WTC11 (cell line): ENCODE data around the gene KAZN. TPM values are rescaled to one million over a fixed set of nuclear protein-coding genes. Genes with fewer than 3 reads are reported as not detected.
A peak's percentile ranks its signal among the peaks of the same experiment; 100 is the strongest.

Experiments used
- ATAC-seq: fragments of 200-7000 bp; cut with Tn5 transposase; 2 replicates; pipeline ENCODE4 v1.10.0; 2021; ENCODE audit warnings: mild to moderate bottlenecking, moderate library complexity
- CTCF ChIA-PET: fragments of 300-600 bp; sonication (Branson Sonifier 250); formaldehyde crosslinking; loops from one replicate; lab custom pipeline; 2021; ENCODE audit warnings: antibody characterized with exemption; lab: Charles Lee
- POLR2A ChIA-PET: fragments of 350-600 bp; sonication (Branson Sonifier 250); formaldehyde crosslinking; loops from one replicate; lab custom pipeline; 2021; ENCODE audit warnings: antibody characterized with exemption; lab: Charles Lee
- DNase-seq: peaks from one replicate; pipeline ENCODE4 v3.0.0; 2021; ENCODE audit warnings: low spot score
- H3K27ac Mint-ChIP-seq: 2 replicates; pipeline ENCODE4 v1.8.0; 2021; ENCODE audit warnings: mixed read lengths
- H3K27me3 Mint-ChIP-seq: 2 replicates; pipeline ENCODE4 v1.8.0; 2021; ENCODE audit warnings: low read depth, mild to moderate bottlenecking, moderate library complexity, mixed read lengths
- H3K36me3 Mint-ChIP-seq: 2 replicates; pipeline ENCODE4 v1.8.0; 2021; ENCODE audit warnings: mixed read lengths
- H3K4me1 Mint-ChIP-seq: 2 replicates; pipeline ENCODE4 v1.8.0; 2022; ENCODE audit warnings: mixed read lengths
- H3K4me3 Mint-ChIP-seq: 2 replicates; pipeline ENCODE4 v1.8.0; 2021; ENCODE audit warnings: mild to moderate bottlenecking, moderate library complexity, mixed read lengths
- H3K9me3 Mint-ChIP-seq: 2 replicates; pipeline ENCODE4 v1.8.0; 2021; ENCODE audit warnings: mixed read lengths
- E2F1 ChIP-seq: sonication (generic); formaldehyde crosslinking; IDR thresholded peaks from 2 replicates; pipeline ENCODE4 v1.8.0; 2022; ENCODE audit warnings: mild to moderate bottlenecking, missing genetic modification reagents
- ELF4 ChIP-seq: sonication (generic); formaldehyde crosslinking; IDR thresholded peaks from 2 replicates; pipeline ENCODE4 v1.8.1; 2022; ENCODE audit warnings: low read depth, mild to moderate bottlenecking, moderate library complexity, missing genetic modification reagents
- EMX1 ChIP-seq: fragments of 250-450 bp; sonication (Bioruptor Pico); IDR thresholded peaks from 2 replicates; pipeline ENCODE4 v1.8.0; 2021; ENCODE audit warnings: mild to moderate bottlenecking
- FOXP1 ChIP-seq: sonication (generic); formaldehyde crosslinking; IDR thresholded peaks from 2 replicates; pipeline ENCODE4 v1.8.0; 2022; ENCODE audit warnings: missing genetic modification reagents, mild to moderate bottlenecking, moderate library complexity, borderline replicate concordance
- HMGA2 ChIP-seq: fragments of 250-450 bp; sonication (Bioruptor Pico); IDR thresholded peaks from 2 replicates; pipeline ENCODE4 v1.4.0; 2021; ENCODE audit warnings: mild to moderate bottlenecking, moderate library complexity
- IRF1 ChIP-seq: sonication (generic); formaldehyde crosslinking; IDR thresholded peaks from 2 replicates; pipeline ENCODE4 v1.8.0; 2023; ENCODE audit warnings: missing genetic modification reagents
- IRF2 ChIP-seq: sonication (generic); formaldehyde crosslinking; IDR thresholded peaks from 2 replicates; pipeline ENCODE4 v1.8.0; 2022; ENCODE audit warnings: low read depth, missing genetic modification reagents, borderline replicate concordance
- KAT7 ChIP-seq: sonication (generic); formaldehyde crosslinking; IDR thresholded peaks from 2 replicates; pipeline ENCODE4 v1.8.1; 2023; ENCODE audit warnings: missing genetic modification reagents, mild to moderate bottlenecking, borderline replicate concordance
- MLX ChIP-seq: sonication (generic); formaldehyde crosslinking; IDR thresholded peaks from 2 replicates; pipeline ENCODE4 v1.8.1; 2023; ENCODE audit warnings: mild to moderate bottlenecking, missing genetic modification reagents, moderate library complexity
- MYBL2 ChIP-seq: sonication (generic); formaldehyde crosslinking; IDR thresholded peaks from 2 replicates; pipeline ENCODE4 v1.8.1; 2023; ENCODE audit warnings: mild to moderate bottlenecking, moderate library complexity, missing genetic modification reagents
- SMAD3 ChIP-seq: sonication (generic); formaldehyde crosslinking; IDR thresholded peaks from 2 replicates; pipeline ENCODE4 v1.8.0; 2022; ENCODE audit warnings: missing genetic modification reagents, mild to moderate bottlenecking, borderline replicate concordance
- SMAD4 ChIP-seq: sonication (generic); formaldehyde crosslinking; IDR thresholded peaks from 2 replicates; pipeline ENCODE4 v1.8.0; 2022; ENCODE audit warnings: mild to moderate bottlenecking, missing genetic modification reagents
- USF2 ChIP-seq: sonication (generic); formaldehyde crosslinking; IDR thresholded peaks from 2 replicates; pipeline ENCODE4 v1.8.1; 2023; ENCODE audit warnings: mild to moderate bottlenecking, missing genetic modification reagents, moderate library complexity
- ZBTB21 ChIP-seq: sonication (generic); formaldehyde crosslinking; IDR thresholded peaks from 2 replicates; pipeline ENCODE4 v1.8.1; 2023; ENCODE audit warnings: mild to moderate bottlenecking, missing genetic modification reagents, borderline replicate concordance
- ZNF232 ChIP-seq: sonication (generic); formaldehyde crosslinking; IDR thresholded peaks from 2 replicates; pipeline ENCODE4 v1.8.0; 2022; ENCODE audit warnings: mild to moderate bottlenecking, missing genetic modification reagents
- ZNF396 ChIP-seq: fragments of 250-450 bp; sonication (Bioruptor Pico); IDR thresholded peaks from 2 replicates; pipeline ENCODE4 v1.8.0; 2021; ENCODE audit warnings: mild to moderate bottlenecking, moderate library complexity, borderline replicate concordance
- total RNA-seq: library from RNA; stranded (reverse); gene quantifications from 3 replicates; pipeline ENCODE4 v1.2.3, GENCODE V29; 2021
- TF ChIP-seq, protein P1 (sequence below): sonication (generic); formaldehyde crosslinking; IDR thresholded peaks from 2 replicates; pipeline ENCODE4 v1.8.0; 2023; ENCODE audit warnings: missing genetic modification reagents, mild to moderate bottlenecking, borderline replicate concordance

The KAZN gene
- total RNA-seq, 1 experiment from 2014 or later: 19.9 TPM

GRCh38 chr1:14561014-14561693 is 37.3 kb upstream of the KAZN start:
- H3K27me3 Mint-ChIP-seq: peaks cover 28% of the 10 kb centered on the region
- ChIA-PET CTCF (interaction anchor here (0.8 kb wide), 1 partner anchor 744 kb away, joined by 3 read pairs; no protein-coding TSS in a partner anchor), POLR2A (interaction anchor here (0.8 kb wide), 1 partner anchor 42 kb away, joined by 3 read pairs; no protein-coding TSS in a partner anchor)
- no peak for ATAC-seq
- no peak overlapping the region for H3K4me3 Mint-ChIP-seq
- H3K27ac Mint-ChIP-seq: no peak overlapping the region
- peaks cover 11% of the 10 kb centered on the region; the same call in 1 of the 2 replicates for H3K9me3 Mint-ChIP-seq
- no peaks in the 10 kb centered on the region for H3K36me3 Mint-ChIP-seq
- TF ChIP-seq USF2: peak; percentile 59
- no peak for TF ChIP-seq FOXP1 (CRISPR knock-in tag)
- no peak for TF ChIP-seq HMGA2
- no peak for TF ChIP-seq MYBL2 (CRISPR knock-in tag)
- H3K4me1 Mint-ChIP-seq: no peaks in the 10 kb centered on the region
- DNase-seq: no peak

DNA sequence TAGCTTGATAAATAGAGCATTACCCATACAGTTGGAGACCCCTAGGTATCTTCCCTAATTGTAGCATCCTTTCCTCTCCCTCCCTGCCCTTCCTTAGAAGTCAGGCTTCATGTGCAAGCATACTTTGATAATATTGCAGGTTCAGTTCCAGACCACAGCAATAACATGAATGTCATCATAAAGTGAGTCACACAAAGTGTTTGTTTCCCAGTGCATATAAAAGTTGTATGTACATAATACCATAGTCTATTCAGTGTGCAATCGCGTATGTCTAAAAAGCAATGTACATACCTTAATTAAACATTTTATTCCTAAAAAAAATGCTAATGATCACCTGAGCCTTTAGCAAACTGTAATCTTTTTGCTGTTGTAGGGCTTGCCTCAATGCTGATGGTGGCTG is 33.4 kb upstream of the KAZN start:
- CTCF ChIA-PET: interaction anchor here (1.2 kb wide), 1 partner anchor 11 kb away, joined by 3 read pairs; no protein-coding TSS in a partner anchor

GRCh38 chr1:14567056-14567455 is 31.4 kb upstream of the KAZN start:
- TF ChIP-seq ELF4 (CRISPR knock-in tag) (no peak), EMX1 (CRISPR knock-in tag) (no peak), ZBTB21 (no peak), E2F1 (CRISPR knock-in tag) (no peak), IRF1 (no peak), ZNF232 (CRISPR knock-in tag) (no peak), MLX (CRISPR knock-in tag) (no peak), KAT7 (no peak), IRF2 (CRISPR knock-in tag) (no peak), SMAD3 (CRISPR knock-in tag) (no peak), ZNF396 (CRISPR knock-in tag) (no peak)
- TF ChIP-seq, protein P1, sequence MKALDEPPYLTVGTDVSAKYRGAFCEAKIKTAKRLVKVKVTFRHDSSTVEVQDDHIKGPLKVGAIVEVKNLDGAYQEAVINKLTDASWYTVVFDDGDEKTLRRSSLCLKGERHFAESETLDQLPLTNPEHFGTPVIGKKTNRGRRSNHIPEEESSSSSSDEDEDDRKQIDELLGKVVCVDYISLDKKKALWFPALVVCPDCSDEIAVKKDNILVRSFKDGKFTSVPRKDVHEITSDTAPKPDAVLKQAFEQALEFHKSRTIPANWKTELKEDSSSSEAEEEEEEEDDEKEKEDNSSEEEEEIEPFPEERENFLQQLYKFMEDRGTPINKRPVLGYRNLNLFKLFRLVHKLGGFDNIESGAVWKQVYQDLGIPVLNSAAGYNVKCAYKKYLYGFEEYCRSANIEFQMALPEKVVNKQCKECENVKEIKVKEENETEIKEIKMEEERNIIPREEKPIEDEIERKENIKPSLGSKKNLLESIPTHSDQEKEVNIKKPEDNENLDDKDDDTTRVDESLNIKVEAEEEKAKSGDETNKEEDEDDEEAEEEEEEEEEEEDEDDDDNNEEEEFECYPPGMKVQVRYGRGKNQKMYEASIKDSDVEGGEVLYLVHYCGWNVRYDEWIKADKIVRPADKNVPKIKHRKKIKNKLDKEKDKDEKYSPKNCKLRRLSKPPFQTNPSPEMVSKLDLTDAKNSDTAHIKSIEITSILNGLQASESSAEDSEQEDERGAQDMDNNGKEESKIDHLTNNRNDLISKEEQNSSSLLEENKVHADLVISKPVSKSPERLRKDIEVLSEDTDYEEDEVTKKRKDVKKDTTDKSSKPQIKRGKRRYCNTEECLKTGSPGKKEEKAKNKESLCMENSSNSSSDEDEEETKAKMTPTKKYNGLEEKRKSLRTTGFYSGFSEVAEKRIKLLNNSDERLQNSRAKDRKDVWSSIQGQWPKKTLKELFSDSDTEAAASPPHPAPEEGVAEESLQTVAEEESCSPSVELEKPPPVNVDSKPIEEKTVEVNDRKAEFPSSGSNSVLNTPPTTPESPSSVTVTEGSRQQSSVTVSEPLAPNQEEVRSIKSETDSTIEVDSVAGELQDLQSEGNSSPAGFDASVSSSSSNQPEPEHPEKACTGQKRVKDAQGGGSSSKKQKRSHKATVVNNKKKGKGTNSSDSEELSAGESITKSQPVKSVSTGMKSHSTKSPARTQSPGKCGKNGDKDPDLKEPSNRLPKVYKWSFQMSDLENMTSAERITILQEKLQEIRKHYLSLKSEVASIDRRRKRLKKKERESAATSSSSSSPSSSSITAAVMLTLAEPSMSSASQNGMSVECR: no peak
- peaks cover 21% of the 10 kb centered on the region for H3K9me3 Mint-ChIP-seq
- peaks cover 10% of the 10 kb centered on the region for H3K27me3 Mint-ChIP-seq
- ATAC-seq (peak; percentile 74), DNase-seq (peak; percentile 52)
- H3K36me3 Mint-ChIP-seq: no peaks in the 10 kb centered on the region
- peaks cover 6% of the 10 kb centered on the region for H3K4me1 Mint-ChIP-seq
- no peak overlapping the region for H3K4me3 Mint-ChIP-seq
- H3K27ac Mint-ChIP-seq: no peak overlapping the region
- POLR2A ChIA-PET: no interaction called here
- CTCF ChIA-PET: interaction anchor here (1.1 kb wide), 1 partner anchor 453 kb away, joined by 5 read pairs; no protein-coding TSS in a partner anchor

More for the DNA sequence above, 33.4 kb upstream of the KAZN start:
- peaks cover 21% of the 10 kb centered on the region for H3K9me3 Mint-ChIP-seq
- TF ChIP-seq SMAD4 (CRISPR knock-in tag): no peak
- H3K36me3 Mint-ChIP-seq: no peaks in the 10 kb centered on the region
- no peaks in the 10 kb centered on the region for H3K4me1 Mint-ChIP-seq
- DNase-seq: no peak
- ATAC-seq: no peak
- no peak overlapping the region for H3K4me3 Mint-ChIP-seq
- H3K27ac Mint-ChIP-seq: no peak overlapping the region
- POLR2A ChIA-PET: no interaction called here
- H3K27me3 Mint-ChIP-seq: peaks cover 10% of the 10 kb centered on the region
